Neural cell (in vitro differentiated cells): ENCODE results near the gene TBC1D5. TPM values are rescaled to one million over a fixed set of nuclear protein-coding genes. Genes with fewer than 3 reads are reported as not detected.

Experiments
- H2AFZ ChIP-seq: fragments of 200-600, 300-800 bp; sonication (generic), shearing (Covaris generic); 2 replicates; pipeline ENCODE4 v1.6.0; 2014; ENCODE audit warnings: low read depth, mild to moderate bottlenecking, antibody characterized with exemption, low read length, moderate library complexity
- H3F3A ChIP-seq: fragments of 200-600 bp; shearing (Covaris generic); 2 replicates; pipeline ENCODE4 v1.6.1; 2016; ENCODE audit warnings: mild to moderate bottlenecking, moderate library complexity, mixed read lengths, antibody characterized with exemption, low read length; ENCODE audit not compliant: insufficient read depth, poor library complexity, severe bottlenecking
- H3K27ac ChIP-seq: fragments of 200-600, 300-800 bp; sonication (generic), shearing (Covaris generic); 2 replicates; pipeline ENCODE4 v1.5.1; 2014; ENCODE audit warnings: mild to moderate bottlenecking, low read length, moderate library complexity
- H3K27me3 ChIP-seq: fragments of 300-800, 200-600 bp; sonication (generic), shearing (Covaris generic); 2 replicates; pipeline ENCODE4 v1.6.0; 2014; ENCODE audit warnings: mild to moderate bottlenecking, low read depth, low read length, moderate library complexity; ENCODE audit not compliant: insufficient read depth
- H3K36me3 ChIP-seq: fragments of 300-800, 200-600 bp; sonication (generic), shearing (Covaris generic); 2 replicates; pipeline ENCODE4 v1.5.1; 2014; ENCODE audit warnings: mild to moderate bottlenecking, antibody characterized with exemption, low read length, moderate library complexity; ENCODE audit not compliant: insufficient read depth
- H3K4me2 ChIP-seq: fragments of 300-800, 200-600 bp; sonication (generic), shearing (Covaris generic); 2 replicates; pipeline ENCODE4 v1.6.0; 2014; ENCODE audit warnings: mild to moderate bottlenecking, low read length
- H3K4me3 ChIP-seq: fragments of 300-800, 200-600 bp; sonication (generic), shearing (Covaris generic); 2 replicates; pipeline ENCODE4 v1.5.1; 2014; ENCODE audit warnings: mild to moderate bottlenecking, low read length, moderate library complexity
- H3K79me2 ChIP-seq: fragments of 200-600 bp; shearing (Covaris generic); replicated peaks from 2 replicates; pipeline ENCODE4 v1.6.0; 2014; ENCODE audit warnings: mild to moderate bottlenecking, low read length, moderate library complexity; ENCODE audit not compliant: insufficient read depth
- H3K9ac ChIP-seq: fragments of 300-800, 200-600 bp; sonication (generic), shearing (Covaris generic); 2 replicates; pipeline ENCODE4 v1.6.1; 2016; ENCODE audit warnings: mild to moderate bottlenecking, low read length, mixed read lengths
- H3K9me2 ChIP-seq: fragments of 200-600 bp; shearing (Covaris generic); 2 replicates; pipeline ENCODE4 v1.6.1; 2016; ENCODE audit warnings: mild to moderate bottlenecking, low read length, mixed read lengths; ENCODE audit not compliant: insufficient read depth
- H3K9me3 ChIP-seq: fragments of 200-600, 300-800 bp; sonication (generic), shearing (Covaris generic); 2 replicates; pipeline ENCODE4 v1.6.1; 2016; ENCODE audit warnings: mild to moderate bottlenecking, mixed run types, low read length, moderate library complexity, mixed read lengths
- H4K20me1 ChIP-seq: fragments of 200-600 bp; shearing (Covaris generic); 2 replicates; pipeline ENCODE4 v1.6.1; 2016; ENCODE audit warnings: mild to moderate bottlenecking, mixed run types; ENCODE audit not compliant: insufficient read depth
- EP300 ChIP-seq: fragments of 450-650 bp; conservative IDR thresholded peaks from 2 replicates; pipeline ENCODE4 v1.6.1; 2014; ENCODE audit warnings: antibody characterized with exemption, mild to moderate bottlenecking, moderate library complexity; ENCODE audit not compliant: poor library complexity, severe bottlenecking
- MXI1 ChIP-seq: fragments of 450-650 bp; conservative IDR thresholded peaks from 2 replicates; pipeline ENCODE4 v1.6.1; 2014; ENCODE audit warnings: antibody characterized with exemption, mild to moderate bottlenecking; ENCODE audit not compliant: poor library complexity, severe bottlenecking
- SMC3 ChIP-seq: fragments of 450-650 bp; conservative IDR thresholded peaks from 2 replicates; pipeline ENCODE4 v1.6.1; 2014; ENCODE audit warnings: antibody characterized with exemption, mild to moderate bottlenecking, moderate library complexity; ENCODE audit not compliant: poor library complexity
- TAF1 ChIP-seq: IDR thresholded peaks from 2 replicates; pipeline ENCODE4 v1.6.1; 2012; ENCODE audit warnings: low read depth
- polyA plus RNA-seq: library from polyadenylated mRNA; depleted of rRNA; stranded (reverse); fragments of >200 nt; gene quantifications from 2 replicates; pipeline ENCODE4 v1.2.3, GENCODE V29; 2014
- small RNA-seq, 3 experiments: library from RNA; depleted of rRNA; stranded (forward); fragments of <200 nt; gene quantifications; one replicate each; pipeline ENCODE3, GENCODE V24; 2012
- TF ChIP-seq, protein P1 (sequence below): IDR thresholded peaks from 2 replicates; pipeline ENCODE4 v1.6.1; 2012; ENCODE audit warnings: borderline replicate concordance
- TF ChIP-seq, protein P2 (sequence below): fragments of 450-650 bp; IDR thresholded peaks from 2 replicates; pipeline ENCODE4 v1.5.1; 2014; ENCODE audit warnings: antibody characterized with exemption, mild to moderate bottlenecking, moderate library complexity; ENCODE audit not compliant: poor library complexity, severe bottlenecking

Gene TBC1D5
- polyA plus RNA-seq, 1 donor from 2014 or later, result 28.3 TPM

DNA sequence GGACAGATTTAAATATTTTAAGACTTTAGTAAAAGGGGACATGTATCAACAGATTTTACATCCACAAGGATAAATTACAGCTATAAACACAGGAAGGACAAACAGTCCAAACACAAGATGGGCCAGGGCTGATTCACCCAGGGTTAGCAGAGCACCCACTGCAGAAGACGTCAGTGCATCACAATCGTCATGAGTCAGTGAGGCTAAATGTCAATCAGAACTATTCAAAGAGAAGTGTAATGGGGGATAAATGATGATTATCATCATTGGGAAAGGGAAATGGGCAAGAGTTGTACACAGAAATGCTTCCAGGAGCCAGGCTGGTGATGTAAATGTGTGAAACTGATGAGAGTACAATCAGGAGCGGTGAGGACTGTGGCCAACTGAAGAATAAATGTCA lies 630.8 kb downstream of the TBC1D5 start:
- Histone ChIP-seq H3K27me3 (no peaks in the 10 kb centered on the region), H3K9ac (no peak overlapping the region), H3K4me3 (no peak overlapping the region), H3K9me3 (no peaks in the 10 kb centered on the region), H2AFZ (no peak overlapping the region), H3K9me2 (no peaks in the 10 kb centered on the region), H3K79me2 (no peaks in the 10 kb centered on the region), H3F3A (no peaks in the 10 kb centered on the region), H3K36me3 (no peaks in the 10 kb centered on the region), H3K27ac (no peak overlapping the region), H3K4me2 (no peak overlapping the region), H4K20me1 (no peaks in the 10 kb centered on the region)
- TF ChIP-seq, protein P1, sequence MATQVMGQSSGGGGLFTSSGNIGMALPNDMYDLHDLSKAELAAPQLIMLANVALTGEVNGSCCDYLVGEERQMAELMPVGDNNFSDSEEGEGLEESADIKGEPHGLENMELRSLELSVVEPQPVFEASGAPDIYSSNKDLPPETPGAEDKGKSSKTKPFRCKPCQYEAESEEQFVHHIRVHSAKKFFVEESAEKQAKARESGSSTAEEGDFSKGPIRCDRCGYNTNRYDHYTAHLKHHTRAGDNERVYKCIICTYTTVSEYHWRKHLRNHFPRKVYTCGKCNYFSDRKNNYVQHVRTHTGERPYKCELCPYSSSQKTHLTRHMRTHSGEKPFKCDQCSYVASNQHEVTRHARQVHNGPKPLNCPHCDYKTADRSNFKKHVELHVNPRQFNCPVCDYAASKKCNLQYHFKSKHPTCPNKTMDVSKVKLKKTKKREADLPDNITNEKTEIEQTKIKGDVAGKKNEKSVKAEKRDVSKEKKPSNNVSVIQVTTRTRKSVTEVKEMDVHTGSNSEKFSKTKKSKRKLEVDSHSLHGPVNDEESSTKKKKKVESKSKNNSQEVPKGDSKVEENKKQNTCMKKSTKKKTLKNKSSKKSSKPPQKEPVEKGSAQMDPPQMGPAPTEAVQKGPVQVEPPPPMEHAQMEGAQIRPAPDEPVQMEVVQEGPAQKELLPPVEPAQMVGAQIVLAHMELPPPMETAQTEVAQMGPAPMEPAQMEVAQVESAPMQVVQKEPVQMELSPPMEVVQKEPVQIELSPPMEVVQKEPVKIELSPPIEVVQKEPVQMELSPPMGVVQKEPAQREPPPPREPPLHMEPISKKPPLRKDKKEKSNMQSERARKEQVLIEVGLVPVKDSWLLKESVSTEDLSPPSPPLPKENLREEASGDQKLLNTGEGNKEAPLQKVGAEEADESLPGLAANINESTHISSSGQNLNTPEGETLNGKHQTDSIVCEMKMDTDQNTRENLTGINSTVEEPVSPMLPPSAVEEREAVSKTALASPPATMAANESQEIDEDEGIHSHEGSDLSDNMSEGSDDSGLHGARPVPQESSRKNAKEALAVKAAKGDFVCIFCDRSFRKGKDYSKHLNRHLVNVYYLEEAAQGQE, result no peak
- TF ChIP-seq MXI1, result no peak
- TF ChIP-seq SMC3, result no peak
- TF ChIP-seq, protein P2, sequence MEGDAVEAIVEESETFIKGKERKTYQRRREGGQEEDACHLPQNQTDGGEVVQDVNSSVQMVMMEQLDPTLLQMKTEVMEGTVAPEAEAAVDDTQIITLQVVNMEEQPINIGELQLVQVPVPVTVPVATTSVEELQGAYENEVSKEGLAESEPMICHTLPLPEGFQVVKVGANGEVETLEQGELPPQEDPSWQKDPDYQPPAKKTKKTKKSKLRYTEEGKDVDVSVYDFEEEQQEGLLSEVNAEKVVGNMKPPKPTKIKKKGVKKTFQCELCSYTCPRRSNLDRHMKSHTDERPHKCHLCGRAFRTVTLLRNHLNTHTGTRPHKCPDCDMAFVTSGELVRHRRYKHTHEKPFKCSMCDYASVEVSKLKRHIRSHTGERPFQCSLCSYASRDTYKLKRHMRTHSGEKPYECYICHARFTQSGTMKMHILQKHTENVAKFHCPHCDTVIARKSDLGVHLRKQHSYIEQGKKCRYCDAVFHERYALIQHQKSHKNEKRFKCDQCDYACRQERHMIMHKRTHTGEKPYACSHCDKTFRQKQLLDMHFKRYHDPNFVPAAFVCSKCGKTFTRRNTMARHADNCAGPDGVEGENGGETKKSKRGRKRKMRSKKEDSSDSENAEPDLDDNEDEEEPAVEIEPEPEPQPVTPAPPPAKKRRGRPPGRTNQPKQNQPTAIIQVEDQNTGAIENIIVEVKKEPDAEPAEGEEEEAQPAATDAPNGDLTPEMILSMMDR, result no peak

DNA sequence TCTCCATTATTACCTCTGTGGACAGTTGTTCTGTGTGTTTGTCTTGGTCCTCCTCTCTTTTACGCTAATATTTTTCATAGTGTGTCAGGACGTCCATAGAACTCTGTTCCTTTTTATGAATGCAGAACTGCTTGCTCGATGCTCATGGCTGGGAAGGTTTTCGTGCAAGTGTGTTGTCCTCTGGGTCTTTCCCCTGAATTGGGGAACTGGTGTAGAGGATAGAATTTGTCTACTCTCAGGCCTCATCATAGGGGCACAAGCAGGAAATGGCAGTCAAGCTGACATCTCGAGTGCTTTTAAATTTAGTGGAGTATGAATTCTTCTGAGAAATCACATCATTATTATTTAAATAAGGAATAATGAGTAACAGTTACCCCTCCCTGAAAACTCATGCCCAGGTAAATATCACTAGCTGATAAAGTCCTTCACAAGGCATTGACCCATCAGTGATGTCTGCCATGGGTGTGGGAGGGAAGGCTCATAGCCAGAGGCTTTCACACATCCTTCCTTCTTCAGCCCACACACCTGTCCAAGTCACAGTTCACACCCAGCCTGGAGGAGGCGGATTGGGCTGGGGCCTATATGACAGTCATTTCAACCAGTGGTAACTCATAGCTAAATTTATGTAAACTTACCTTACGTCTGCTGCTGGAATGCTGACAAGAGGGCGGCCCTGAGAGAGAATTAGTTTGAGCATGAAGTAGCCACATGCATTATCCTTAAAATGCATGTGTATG lies 631.6 kb downstream of the TBC1D5 start:
- no peaks in the 10 kb centered on the region for H3K27me3 ChIP-seq
- TF ChIP-seq EP300, result no peak
- TF ChIP-seq MXI1, result no peak
- TF ChIP-seq, protein P2, result no peak
- no peak for TF ChIP-seq SMC3
- TF ChIP-seq TAF1, result no peak
- no peak overlapping the region for H3K4me3 ChIP-seq
- H4K20me1 ChIP-seq, result no peaks in the 10 kb centered on the region
- H3K27ac ChIP-seq, result no peak overlapping the region
- H3K9me2 ChIP-seq, result no peaks in the 10 kb centered on the region
- no peaks in the 10 kb centered on the region for H3K9me3 ChIP-seq
- no peak overlapping the region for H3K4me2 ChIP-seq
- no peaks in the 10 kb centered on the region for H3F3A ChIP-seq
- H3K79me2 ChIP-seq, result no peaks in the 10 kb centered on the region
- no peak overlapping the region for H3K9ac ChIP-seq
- no peak overlapping the region for H2AFZ ChIP-seq
- no peaks in the 10 kb centered on the region for H3K36me3 ChIP-seq

Small RNAs within 50 kb of the gene (small RNA-seq; reads per million reads assigned to genes)
- gene AC104451.1, result 0 reads per million in 3 experiments
- 3.7 to 5.7 (median 4.0) reads per million in 3 experiments for gene RNU7-10P
